Trophoblast cell (in vitro differentiated cells and primary cell): Measurements from ENCODE around the gene HDC.

Source experiments
- DNase-seq, 2 donors: peaks; one replicate each; pipeline ENCODE4 v3.0.0-alpha.2; 2016
- H2AFZ ChIP-seq: 2 replicates; pipeline ENCODE4 v1.6.1; 2013; ENCODE audit warnings: low read length, moderate library complexity, mild to moderate bottlenecking; ENCODE audit not compliant: insufficient read depth, poor library complexity
- H2AK5ac ChIP-seq: 2 replicates; pipeline ENCODE4 v1.6.1; 2013; ENCODE audit warnings: mild to moderate bottlenecking, low read length
- H2BK120ac ChIP-seq: 2 replicates; pipeline ENCODE4 v1.6.1; 2013; ENCODE audit warnings: low read length, mild to moderate bottlenecking, moderate library complexity; ENCODE audit not compliant: insufficient read depth, poor library complexity
- H2BK12ac ChIP-seq: 2 replicates; pipeline ENCODE4 v1.6.1; 2013; ENCODE audit warnings: mild to moderate bottlenecking, low read length, moderate library complexity
- H2BK5ac ChIP-seq: 2 replicates; pipeline ENCODE4 v1.6.1; 2013; ENCODE audit warnings: low read length, low read depth, moderate library complexity, mild to moderate bottlenecking; ENCODE audit not compliant: poor library complexity
- H3K14ac ChIP-seq: 2 replicates; pipeline ENCODE4 v1.6.1; 2013; ENCODE audit warnings: mild to moderate bottlenecking, low read length
- H3K18ac ChIP-seq: 2 replicates; pipeline ENCODE4 v1.6.1; 2013; ENCODE audit warnings: mild to moderate bottlenecking, low read length
- H3K23ac ChIP-seq: 2 replicates; pipeline ENCODE4 v1.6.1; 2013; ENCODE audit warnings: low read length
- H3K27ac ChIP-seq: 2 replicates; pipeline ENCODE4 v1.5.1; 2013; ENCODE audit warnings: low read depth, mild to moderate bottlenecking, inconsistent platforms, low read length, moderate library complexity
- H3K27me3 ChIP-seq: 2 replicates; pipeline ENCODE4 v1.6.1; 2013; ENCODE audit warnings: inconsistent platforms, mild to moderate bottlenecking, low read length, moderate library complexity; ENCODE audit not compliant: insufficient read depth
- H3K36me3 ChIP-seq, 2 experiments: 1 replicate in 1 of 2; 2 replicates in 1 of 2; pipeline ENCODE4 v1.6.1; 2013; ENCODE audit warnings: low read length in 2 of 2, mild to moderate bottlenecking in 2 of 2, moderate library complexity in 1 of 2; ENCODE audit not compliant: insufficient read depth in 2 of 2, control insufficient read depth in 1 of 2
- H3K4ac ChIP-seq: 2 replicates; pipeline ENCODE4 v1.6.1; 2013; ENCODE audit warnings: low read depth, mild to moderate bottlenecking, low read length, moderate library complexity
- H3K4me1 ChIP-seq, 2 experiments: 1 replicate in 1 of 2; 2 replicates in 1 of 2; pipeline ENCODE4 v1.6.1; 2013; ENCODE audit warnings: low read length in 2 of 2, mild to moderate bottlenecking in 2 of 2, moderate library complexity in 1 of 2; ENCODE audit not compliant: insufficient read depth in 2 of 2, control insufficient read depth in 1 of 2
- H3K4me2 ChIP-seq: 2 replicates; pipeline ENCODE4 v1.6.1; 2013; ENCODE audit warnings: inconsistent platforms, mild to moderate bottlenecking, low read length, moderate library complexity
- H3K4me3 ChIP-seq: 2 replicates; pipeline ENCODE4 v1.5.1; 2013; ENCODE audit warnings: mild to moderate bottlenecking, low read depth, low read length, inconsistent platforms
- H3K79me1 ChIP-seq: one replicate; pipeline ENCODE4 v1.6.1; 2013; ENCODE audit warnings: low read length
- H3K79me2 ChIP-seq: 2 replicates; pipeline ENCODE4 v1.6.1; 2013; ENCODE audit warnings: low read length, mild to moderate bottlenecking; ENCODE audit not compliant: control insufficient read depth, insufficient read depth, poor library complexity
- H3K9ac ChIP-seq: 2 replicates; pipeline ENCODE4 v1.6.1; 2013; ENCODE audit warnings: mild to moderate bottlenecking, low read length
- H3K9me3 ChIP-seq: 2 replicates; pipeline ENCODE4 v1.6.1; 2013; ENCODE audit warnings: low read depth, mild to moderate bottlenecking, control low read depth, inconsistent platforms, low read length; ENCODE audit not compliant: insufficient read depth
- H4K12ac ChIP-seq: 2 replicates; pipeline ENCODE4 v1.6.1; 2013; ENCODE audit warnings: low read depth, mild to moderate bottlenecking, low read length, moderate library complexity
- H4K8ac ChIP-seq: 2 replicates; pipeline ENCODE4 v1.6.1; 2013; ENCODE audit warnings: low read depth, mild to moderate bottlenecking, low read length, moderate library complexity
- H4K91ac ChIP-seq: one replicate; pipeline ENCODE4 v1.6.1; 2013; ENCODE audit warnings: low read depth, mild to moderate bottlenecking, low read length, moderate library complexity
- WGBS: extraction: QIAGEN DNeasy Blood & Tissue Kit; methylation state at CpG from one replicate; pipeline ENCODE4 v1.1.7; 2013; ENCODE audit warnings: missing lambda C conversion rate; ENCODE audit not compliant: insufficient read length, insufficient coverage; ENCODE audit errors: extremely low coverage; 5-methylcytosine and 5-hydroxymethylcytosine counted together

HDC gene

GRCh38 chr15:50218691-50219090 is 46.8 kb downstream of the HDC start:
- no peak overlapping the region for H3K4me3 ChIP-seq
- H2BK120ac ChIP-seq = no peak overlapping the region
- no peaks in the 10 kb centered on the region for H3K36me3 ChIP-seq
- H2BK5ac ChIP-seq = no peak overlapping the region
- H4K12ac ChIP-seq = no peak overlapping the region
- no peak overlapping the region for H4K8ac ChIP-seq
- DNase-seq = no peak
- no peak overlapping the region for H3K4ac ChIP-seq
- H3K27me3 ChIP-seq = no peaks in the 10 kb centered on the region
- H3K9ac ChIP-seq = no peak overlapping the region
- H3K27ac ChIP-seq = no peak overlapping the region
- H3K14ac ChIP-seq = no peak overlapping the region
- H3K23ac ChIP-seq = no peak overlapping the region
- no peaks in the 10 kb centered on the region for H3K9me3 ChIP-seq
- peaks cover 2% of the 10 kb centered on the region for H3K79me1 ChIP-seq
- H3K4me1 ChIP-seq = peaks cover 0 to 2% of the 10 kb centered on the region in 2 experiments
- H3K18ac ChIP-seq = no peak overlapping the region
- H2AK5ac ChIP-seq = no peak overlapping the region
- H2AFZ ChIP-seq = no peak overlapping the region
- H4K91ac ChIP-seq = no peak overlapping the region
- no peak overlapping the region for H3K4me2 ChIP-seq
- H3K79me2 ChIP-seq = peaks cover 2% of the 10 kb centered on the region
- H2BK12ac ChIP-seq = no peak overlapping the region
- WGBS = no CpG with 5 or more reads among the region's 1 CpG

- H2BK120ac ChIP-seq = no peak overlapping the region
- no peak overlapping the region for H3K9ac ChIP-seq
- H4K91ac ChIP-seq = no peak overlapping the region
- no peak overlapping the region for H2AFZ ChIP-seq
- H3K23ac ChIP-seq = no peak overlapping the region
- H3K4me2 ChIP-seq = no peak overlapping the region
- H3K4me1 ChIP-seq = peaks cover 0 to 2% of the 10 kb centered on the region in 2 experiments
- H4K8ac ChIP-seq = no peak overlapping the region
- H3K27ac ChIP-seq = no peak overlapping the region
- H2BK12ac ChIP-seq = no peak overlapping the region
- no peak overlapping the region for H2BK5ac ChIP-seq
- no peak overlapping the region for H3K4ac ChIP-seq
- peaks cover 2% of the 10 kb centered on the region for H3K79me2 ChIP-seq
- no peak overlapping the region for H4K12ac ChIP-seq
- H3K36me3 ChIP-seq = no peaks in the 10 kb centered on the region
- H2AK5ac ChIP-seq = no peak overlapping the region
- no peaks in the 10 kb centered on the region for H3K27me3 ChIP-seq
- no peak for DNase-seq
- H3K14ac ChIP-seq = no peak overlapping the region
- no CpG with 5 or more reads among the region's 1 CpG for WGBS
- H3K9me3 ChIP-seq = no peaks in the 10 kb centered on the region
- H3K18ac ChIP-seq = no peak overlapping the region
- peaks cover 2% of the 10 kb centered on the region for H3K79me1 ChIP-seq
- H3K4me3 ChIP-seq = no peak overlapping the region
Observed at GRCh38 chr15:50218291-50218690, 47.2 kb downstream of the HDC start.

GRCh38 chr15:50210462-50211157 is 54.9 kb downstream of the HDC start:
- no peaks in the 10 kb centered on the region for H3K27me3 ChIP-seq
- H4K8ac ChIP-seq = peak overlapping the region; percentile 65
- no CpG with 5 or more reads among the region's 8 CpGs for WGBS

GRCh38 chr15:50209809-50210208 is 55.7 kb downstream of the HDC start:
- peak overlapping the region; percentile 77 for H2BK120ac ChIP-seq
- H4K91ac ChIP-seq = peak overlapping the region; percentile 85
- H3K18ac ChIP-seq = no peak overlapping the region
- no peak overlapping the region for H3K14ac ChIP-seq
- peak overlapping the region; percentile 82 for H2BK5ac ChIP-seq
- H3K27me3 ChIP-seq = no peaks in the 10 kb centered on the region
- no peak for DNase-seq
- peak overlapping the region; percentile 60 for H3K27ac ChIP-seq
- no peak overlapping the region for H3K9ac ChIP-seq
- H3K4me3 ChIP-seq = no peak overlapping the region
- H2AK5ac ChIP-seq = no peak overlapping the region
- H3K4ac ChIP-seq = no peak overlapping the region
- peak overlapping the region; percentile 65 for H4K8ac ChIP-seq
- no peak overlapping the region for H3K23ac ChIP-seq
- H3K4me1 ChIP-seq = peaks cover 13 to 14% of the 10 kb centered on the region in 2 experiments
- H3K4me2 ChIP-seq = no peak overlapping the region
- H3K79me1 ChIP-seq = peaks cover 8% of the 10 kb centered on the region
- H4K12ac ChIP-seq = no peak overlapping the region
- H2AFZ ChIP-seq = no peak overlapping the region
- no CpG with 5 or more reads among the region's 4 CpGs for WGBS
- H3K9me3 ChIP-seq = no peaks in the 10 kb centered on the region
- peaks cover 2% of the 10 kb centered on the region for H3K79me2 ChIP-seq
- H2BK12ac ChIP-seq = peak overlapping the region; percentile 56
- H3K36me3 ChIP-seq = no peaks in the 10 kb centered on the region

More at GRCh38 chr15:50210462-50211157, 54.9 kb downstream of the HDC start:
- no peak overlapping the region for H4K12ac ChIP-seq
- H3K9me3 ChIP-seq = no peaks in the 10 kb centered on the region
- H3K79me2 ChIP-seq = peaks cover 2% of the 10 kb centered on the region
- peak overlapping the region; percentile 85 for H4K91ac ChIP-seq
- no peak overlapping the region for H3K23ac ChIP-seq
- H2BK5ac ChIP-seq = peak overlapping the region; percentile 82
- peak overlapping the region; percentile 48 for H3K18ac ChIP-seq
- no peak overlapping the region for H3K4ac ChIP-seq
- H3K4me3 ChIP-seq = no peak overlapping the region
- H2BK12ac ChIP-seq = peak overlapping the region; percentile 56
- peak overlapping the region; percentile 26 for H3K4me2 ChIP-seq
- H2AFZ ChIP-seq = peak overlapping the region; percentile 71
- peak overlapping the region; percentile 51 for H3K14ac ChIP-seq
- H2AK5ac ChIP-seq = peak overlapping the region; percentile 53
- DNase-seq = no peak
- H2BK120ac ChIP-seq = peak overlapping the region; percentile 77
- no peak overlapping the region for H3K9ac ChIP-seq
- H3K36me3 ChIP-seq = no peaks in the 10 kb centered on the region
- H3K27ac ChIP-seq = peak overlapping the region; percentile 60
- peaks cover 8% of the 10 kb centered on the region for H3K79me1 ChIP-seq
- H3K4me1 ChIP-seq = peaks cover 13 to 14% of the 10 kb centered on the region in 2 experiments
